Hematopoietic multipotent progenitor cell (in vitro differentiated cells): Measurements from ENCODE around the gene HOXB2. TPM values are rescaled to one million over a fixed set of nuclear protein-coding genes. Genes with fewer than 3 reads are reported as not detected.
"Not testable (repeated sequence)": the region's sequence is repeated elsewhere in the genome, so short reads cannot be mapped to it uniquely, and the experiment has no call there.

Source experiments
- DNase-seq, 3 donors: peaks; one replicate each; pipeline ENCODE4 v3.0.0-alpha.2; 2011 to 2015; ENCODE audit warnings: low read depth in 2 of 3, low spot score in 2 of 3
- total RNA-seq: library from RNA; depleted of rRNA; stranded (reverse); fragments of >200 nt; gene quantifications from one replicate; pipeline ENCODE4 v1.2.3, GENCODE V29; 2012

Gene HOXB2
- total RNA-seq, 1 donor = 10.8 TPM

GRCh38 chr17:48544349-48545021 lies 424 bp downstream of the HOXB2 start:
- peak in 2 of 3 donors; percentile 57 to 85 for DNase-seq

- DNase-seq = no peak
Measured at GRCh38 chr17:48543854-48544348, 1.0 kb downstream of the HOXB2 start.

DNA sequence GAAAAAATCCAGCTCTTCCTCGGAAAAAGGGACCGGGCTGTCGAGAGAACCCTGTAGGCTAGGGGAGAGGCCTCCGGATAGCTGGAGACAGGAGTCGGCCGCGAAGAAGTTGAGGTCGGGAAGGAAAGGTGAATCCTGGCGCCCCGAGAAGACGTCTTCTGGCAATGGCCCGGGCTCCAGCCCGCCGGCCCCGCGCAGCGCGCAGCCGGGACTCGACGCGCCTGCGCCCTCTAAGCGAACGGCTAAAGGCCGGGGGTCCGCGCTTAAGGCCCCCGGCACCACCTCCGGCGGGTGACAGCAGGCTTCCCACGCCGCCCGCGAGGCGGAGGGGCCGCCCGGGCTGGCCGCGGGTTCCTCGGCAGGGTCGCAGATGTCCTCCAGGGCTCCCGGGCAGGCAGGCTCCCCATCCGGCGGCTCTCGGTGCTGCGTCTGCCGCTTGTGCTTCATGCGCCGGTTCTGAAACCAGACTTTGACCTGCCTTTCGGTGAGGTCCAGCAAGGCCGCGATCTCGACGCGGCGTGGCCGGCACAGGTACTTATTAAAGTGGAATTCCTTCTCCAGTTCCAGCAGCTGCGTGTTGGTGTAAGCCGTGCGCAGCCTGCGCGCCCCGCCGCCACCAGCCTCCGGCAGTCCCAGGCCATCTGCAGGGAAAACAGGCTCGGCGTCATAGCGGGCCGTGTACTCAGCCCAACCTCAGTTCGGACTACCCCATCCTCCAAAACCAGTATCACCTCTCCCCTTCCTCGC lies 1.6 kb downstream of the HOXB2 start:
- DNase-seq = peak; percentile 42 to 49 (median 45)

DNA sequence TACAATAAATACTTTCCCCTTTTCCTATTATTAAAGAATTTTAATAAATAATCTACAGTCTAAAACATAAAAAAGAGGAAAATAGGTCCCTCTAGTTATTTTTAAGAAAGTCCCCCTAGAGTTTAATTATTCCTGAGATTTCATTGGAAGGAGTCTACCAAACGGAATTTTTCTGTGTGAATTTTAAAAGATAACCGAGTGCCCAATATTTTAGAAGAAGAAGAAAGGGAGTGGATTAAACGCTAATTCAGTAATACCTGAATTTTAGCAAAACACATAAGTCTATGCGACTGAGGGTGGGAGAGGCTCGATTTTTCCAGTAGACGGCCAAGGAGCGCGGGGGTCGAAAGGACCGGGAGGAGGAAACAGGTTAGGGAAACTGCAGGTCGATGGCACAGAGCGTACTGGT lies 2.2 kb downstream of the HOXB2 start:
- DNase-seq = no peak

DNA sequence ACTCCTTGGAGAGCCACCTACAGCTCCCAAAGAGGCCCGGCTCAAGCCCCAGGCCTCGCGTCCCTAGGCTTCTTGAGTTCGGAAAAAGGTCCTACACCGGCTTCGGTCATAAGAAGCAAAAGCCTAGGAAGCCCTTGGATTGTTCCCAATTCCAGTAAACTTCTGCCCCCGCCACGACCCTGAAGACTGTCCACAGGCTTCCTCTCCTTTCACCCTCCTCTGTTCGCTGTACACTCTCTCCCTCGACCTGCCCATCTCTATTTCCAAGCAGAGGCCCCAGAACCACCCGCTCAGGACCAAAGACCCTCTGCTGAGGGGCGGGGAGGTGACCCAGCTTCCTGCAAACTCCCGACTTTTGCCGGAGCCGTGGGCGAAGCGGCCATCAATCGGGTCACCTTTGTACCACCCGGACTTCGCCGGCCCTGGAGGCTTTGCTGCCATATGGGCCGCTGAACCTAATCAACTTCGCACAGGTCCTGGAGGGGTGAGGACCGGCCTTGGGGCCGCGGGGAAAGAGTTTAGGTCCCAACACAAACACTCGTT lies 2.7 kb downstream of the HOXB2 start:
- no peak for DNase-seq

GRCh38 chr17:48541577-48542113 lies 3.3 kb downstream of the HOXB2 start:
- peak; percentile 38 to 50 (median 46) for DNase-seq

- DNase-seq = peak in 1 of 3 donors; percentile 19
Measured at GRCh38 chr17:48541036-48541576, 3.8 kb downstream of the HOXB2 start.

GRCh38 chr17:48540213-48540612 lies 4.7 kb downstream of the HOXB2 start:
- DNase-seq = no peak

- peak in 2 of 3 donors; percentile 39 to 41 for DNase-seq
Measured at GRCh38 chr17:48539177-48539576, 5.7 kb downstream of the HOXB2 start.

GRCh38 chr17:48537316-48537715 lies 7.6 kb downstream of the HOXB2 start:
- no peak for DNase-seq

DNA sequence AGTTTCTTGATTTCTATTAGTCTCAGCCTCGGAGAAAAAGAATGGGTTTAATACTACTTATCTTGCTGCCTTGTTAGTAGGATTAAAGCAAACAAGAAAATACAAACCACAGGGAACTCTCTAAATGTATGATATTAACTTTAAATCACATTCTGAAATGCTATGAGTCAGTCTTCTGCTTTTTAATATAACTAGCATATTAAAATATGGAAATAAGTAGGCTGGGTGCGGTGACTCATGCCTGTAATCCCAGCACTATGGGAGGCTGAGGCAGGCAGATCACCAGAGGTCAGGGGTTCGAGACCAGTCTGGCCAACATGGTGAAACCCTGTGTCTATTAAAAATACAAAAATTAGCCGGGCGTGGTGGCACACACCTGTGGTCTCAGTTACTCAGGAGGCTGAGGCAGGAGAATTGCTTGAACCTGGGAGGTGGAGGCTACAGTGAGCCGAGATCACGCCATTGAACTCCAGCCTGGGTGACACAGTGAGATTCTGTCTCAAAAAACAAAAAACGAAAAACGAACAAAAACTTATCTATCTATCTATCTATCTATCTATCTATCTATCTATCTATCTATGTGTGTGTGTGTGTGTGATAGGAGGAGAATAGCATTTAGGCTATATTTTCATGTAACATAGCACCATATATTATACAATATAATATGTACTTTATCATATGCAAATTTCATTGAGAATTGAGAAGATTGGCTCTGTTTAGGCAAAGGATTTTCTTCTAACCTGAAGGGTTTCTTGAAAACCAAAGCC lies 8.9 kb downstream of the HOXB2 start:
- DNase-seq = not testable (repeated sequence)

GRCh38 chr17:48532261-48532660 lies 12.6 kb downstream of the HOXB2 start:
- DNase-seq = no peak

GRCh38 chr17:48530887-48531272 lies 14.0 kb downstream of the HOXB2 start, which contains the start of gene HOXB1:
TSS of gene HOXB1 (minus strand) at chr17:48531011. CDS start at chr17:48530904, 107 bp downstream.
- DNase-seq = no peak

GRCh38 chr17:48530208-48530886 lies 14.6 kb downstream of the HOXB2 start:
- no peak for DNase-seq

DNA sequence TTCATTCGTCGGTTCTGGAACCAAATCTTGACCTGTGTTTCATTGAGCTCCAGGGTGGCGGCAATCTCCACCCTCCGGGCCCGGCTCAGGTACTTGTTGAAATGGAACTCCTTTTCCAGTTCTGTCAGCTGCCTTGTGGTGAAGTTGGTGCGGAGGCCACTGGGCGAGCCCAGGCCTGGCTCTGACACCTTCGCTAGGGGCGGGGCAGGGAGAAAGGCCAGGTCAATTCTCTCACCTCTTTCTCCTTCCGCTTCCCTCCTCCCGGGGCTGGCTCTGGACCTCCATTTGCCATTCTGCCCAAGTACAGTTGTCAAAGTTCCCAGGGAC lies 15.3 kb downstream of the HOXB2 start:
- no peak for DNase-seq

DNA sequence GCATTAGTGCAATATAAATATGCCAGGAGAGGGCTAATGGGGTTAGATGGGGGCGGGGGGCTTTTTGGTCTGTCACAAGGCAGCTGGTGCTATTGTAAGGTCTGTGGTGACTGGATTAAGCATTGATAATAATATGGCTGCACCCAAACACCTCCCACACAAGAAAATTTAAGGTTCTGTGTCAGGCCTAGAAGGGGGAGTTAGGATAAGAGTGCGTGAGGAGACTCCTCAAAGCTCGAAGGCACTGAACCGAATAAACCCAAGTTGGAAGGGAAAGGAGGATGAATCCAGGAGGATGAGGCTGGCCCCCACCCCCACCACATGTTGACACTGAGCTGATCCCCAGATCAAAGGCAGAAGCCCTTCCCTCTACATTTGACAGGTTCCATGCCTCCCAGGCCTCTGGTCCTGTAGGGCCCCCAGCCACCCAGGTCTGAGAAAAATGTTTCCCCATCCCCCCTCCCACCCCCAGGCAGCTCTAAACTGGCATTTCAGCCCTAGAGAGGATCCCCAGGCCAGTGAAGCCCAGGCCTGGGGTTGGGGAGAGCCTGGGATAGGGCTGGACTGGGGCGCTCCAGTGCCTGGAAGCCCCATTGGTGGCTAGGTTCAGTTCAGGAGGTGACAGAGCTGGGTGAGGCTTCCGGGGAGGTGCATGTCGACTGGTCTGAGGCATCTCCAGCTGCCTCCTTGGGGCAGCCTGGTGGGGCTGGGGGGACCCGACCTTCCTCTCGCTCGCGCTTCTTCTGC lies 15.8 kb downstream of the HOXB2 start:
- no peak for DNase-seq

DNA sequence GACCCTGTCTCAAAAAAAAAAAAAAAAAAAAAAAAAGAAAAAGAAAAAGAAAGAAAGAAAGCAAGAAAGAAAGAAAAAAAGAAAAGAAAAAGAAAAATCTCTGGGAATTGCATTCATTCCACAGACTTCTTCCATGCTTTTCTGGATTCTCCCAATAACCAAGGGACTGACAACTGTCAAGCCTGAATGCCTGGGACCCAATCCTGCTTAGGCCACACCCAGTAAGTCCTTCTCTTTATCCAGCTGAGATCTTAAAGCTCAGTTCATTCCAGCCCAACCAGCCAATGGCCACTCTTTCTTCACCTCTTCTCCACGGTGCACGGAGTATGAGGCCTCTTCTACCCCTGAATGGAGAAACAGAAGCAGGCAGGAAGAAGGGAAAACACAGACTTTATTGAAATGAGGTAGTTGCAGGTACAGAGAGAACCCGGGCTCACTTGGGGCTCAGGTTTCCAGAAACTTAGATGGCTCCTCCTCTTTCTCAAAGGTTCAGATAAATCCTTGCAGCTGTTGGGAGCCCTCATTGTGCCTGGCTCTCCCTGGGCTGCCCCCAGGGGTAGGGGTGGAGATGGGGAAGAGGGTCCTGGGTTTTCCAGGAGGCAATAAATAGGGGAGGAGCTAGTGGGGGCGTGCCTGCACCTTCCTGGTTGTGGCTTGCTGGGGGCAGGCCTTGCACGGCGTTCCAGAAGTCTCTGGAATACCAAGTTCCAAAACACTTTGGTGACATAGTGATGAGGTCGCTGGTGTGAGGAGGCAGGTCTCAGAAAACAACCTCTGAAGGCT lies 16.6 kb downstream of the HOXB2 start:
- DNase-seq = no peak

DNA sequence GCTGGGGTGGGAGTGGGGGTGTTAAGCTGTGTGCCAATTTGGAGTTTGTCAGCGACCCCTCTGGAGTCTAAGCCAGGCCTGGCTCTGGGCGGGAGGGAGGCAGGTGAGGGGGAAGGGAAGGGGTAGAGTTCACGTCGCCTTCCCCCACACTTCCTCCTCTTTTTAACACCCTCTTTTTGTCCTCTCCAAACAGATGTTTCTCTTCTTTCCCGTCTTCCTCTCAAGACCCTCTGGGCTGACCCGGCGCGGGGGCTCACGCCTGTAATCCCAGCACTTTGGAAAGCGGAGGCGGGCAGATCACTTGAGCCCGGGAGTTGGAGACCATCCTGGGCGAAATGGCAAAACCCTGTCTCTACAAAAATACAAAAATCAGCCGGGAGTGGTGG lies 17.4 kb downstream of the HOXB2 start:
- DNase-seq = no peak
